ENCODE results near the gene PCSK6.
"Not testable (repeated sequence)": the region's sequence is repeated elsewhere in the genome, so short reads cannot be mapped to it uniquely, and the experiment has no call there.

The PCSK6 gene

DNA sequence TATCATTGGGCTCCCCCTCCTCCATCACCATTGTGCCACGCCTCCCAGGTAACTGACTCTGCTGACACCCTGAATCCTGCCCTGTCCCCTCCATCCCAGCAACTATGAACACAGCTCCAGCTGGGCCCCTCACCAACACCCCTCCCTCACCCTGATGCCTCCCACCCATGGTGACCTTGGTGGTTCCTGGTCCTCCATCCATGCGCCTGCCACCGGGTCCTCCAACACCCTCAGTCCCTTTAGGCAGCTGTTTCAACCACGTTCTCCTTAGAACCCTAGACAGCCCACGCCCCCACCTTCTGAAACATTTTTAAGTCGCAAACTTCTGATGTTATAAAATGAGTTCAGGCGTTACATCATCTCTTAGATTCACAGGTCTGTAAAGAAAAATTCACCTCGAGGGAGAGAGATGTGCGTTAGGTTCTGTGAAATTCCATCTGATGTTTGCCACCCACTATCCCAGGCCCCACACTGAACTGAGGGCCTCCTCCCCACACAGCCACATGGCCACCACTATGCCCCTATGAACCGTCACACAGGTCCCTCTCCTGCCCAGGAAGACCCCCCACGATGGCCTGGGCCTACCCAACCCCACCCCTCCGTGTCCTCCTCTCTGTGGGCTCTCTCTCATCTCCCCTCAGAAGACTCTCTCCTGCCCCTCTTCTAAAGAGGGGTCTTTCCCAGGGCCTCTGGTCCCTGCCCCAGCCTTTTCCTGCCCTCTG is 29.8 kb downstream of the PCSK6 start:
- no peak for DNase-seq

DNA sequence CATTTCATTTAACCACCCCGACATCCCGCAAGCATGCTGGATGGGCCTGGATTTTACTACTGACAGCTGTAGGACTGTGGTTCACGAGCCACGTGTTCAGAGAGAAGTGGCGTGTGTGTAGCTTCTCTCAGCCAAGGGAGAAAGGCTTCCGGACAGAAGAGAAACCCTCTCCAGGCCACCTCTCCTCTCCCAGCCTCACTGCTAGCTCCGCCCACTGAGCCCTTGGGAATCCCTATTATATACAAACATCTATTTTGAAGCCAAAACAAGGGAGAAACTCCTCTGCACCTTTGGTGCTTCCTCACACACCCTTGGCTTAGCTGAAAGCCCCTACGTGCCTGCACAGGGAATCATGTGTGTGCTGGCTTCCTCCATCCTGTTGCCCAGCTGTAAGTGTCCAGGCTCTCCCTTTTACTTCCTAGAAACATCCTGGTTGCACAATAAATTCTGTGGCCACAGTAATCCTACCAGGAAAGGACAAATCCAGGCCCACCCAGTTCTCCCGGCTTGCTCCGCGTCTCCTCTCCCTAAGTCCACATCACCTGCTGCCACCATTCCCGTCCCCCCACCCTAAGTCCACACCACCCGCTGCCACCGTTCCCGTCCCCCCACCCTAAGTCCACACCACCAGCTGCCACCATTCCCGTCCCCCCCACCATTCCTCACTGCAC is 30.5 kb downstream of the PCSK6 start:
- no peak for DNase-seq

DNA sequence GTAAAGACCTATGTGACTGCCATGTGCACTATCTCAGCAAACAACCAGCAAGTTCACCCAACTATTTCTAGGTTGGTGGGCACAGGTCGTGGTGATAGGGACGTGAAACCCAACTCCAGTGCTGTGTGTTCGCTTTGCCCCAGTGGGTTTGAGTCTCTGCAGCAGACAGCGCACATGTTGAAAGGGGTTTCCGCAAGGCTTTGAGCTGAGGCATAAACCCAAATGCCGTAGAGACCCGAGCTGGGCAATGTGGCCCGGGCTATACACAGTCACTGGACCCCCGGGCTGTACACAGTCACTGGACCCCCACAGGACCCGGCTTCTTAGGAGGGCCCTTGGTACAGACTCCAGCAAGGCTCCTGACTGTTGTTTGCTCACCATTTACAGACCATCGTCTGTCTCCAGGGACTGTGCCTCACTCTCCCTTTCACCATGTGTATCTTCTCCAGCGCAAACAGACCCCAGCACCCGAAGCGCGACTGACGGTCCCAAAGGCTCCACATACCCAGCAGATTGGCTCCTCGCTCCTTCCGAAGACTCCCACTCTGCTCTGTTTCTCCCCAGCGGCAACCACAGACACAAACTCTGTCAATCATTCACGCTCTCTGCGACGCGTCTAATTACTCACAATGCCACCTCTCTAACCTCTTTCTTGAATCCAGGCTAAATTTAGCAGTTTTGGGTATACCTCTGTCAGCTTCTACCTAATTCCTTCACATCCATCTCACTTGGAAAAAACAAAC is 31.2 kb downstream of the PCSK6 start:
- no peak for DNase-seq

DNA sequence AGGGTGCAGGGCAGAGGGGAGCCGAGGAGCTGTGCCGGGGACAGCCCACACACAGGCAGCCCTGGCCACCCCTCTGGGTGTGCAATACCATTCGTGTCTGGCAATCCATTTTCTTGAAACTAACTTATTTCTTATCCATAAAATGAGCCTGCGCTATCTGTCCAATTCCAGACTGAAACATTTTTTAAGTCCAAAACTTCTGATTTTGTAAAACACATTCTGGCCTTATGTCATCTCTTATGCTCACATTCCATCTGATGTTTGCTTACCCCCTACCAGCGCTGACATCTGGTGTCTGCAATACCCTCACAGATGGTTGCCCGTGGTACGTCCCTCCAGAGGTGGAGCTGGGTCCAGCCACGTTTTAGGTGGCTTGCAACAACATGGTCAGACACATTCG is 31.8 kb downstream of the PCSK6 start:
- peak; percentile 34 for DNase-seq

DNA sequence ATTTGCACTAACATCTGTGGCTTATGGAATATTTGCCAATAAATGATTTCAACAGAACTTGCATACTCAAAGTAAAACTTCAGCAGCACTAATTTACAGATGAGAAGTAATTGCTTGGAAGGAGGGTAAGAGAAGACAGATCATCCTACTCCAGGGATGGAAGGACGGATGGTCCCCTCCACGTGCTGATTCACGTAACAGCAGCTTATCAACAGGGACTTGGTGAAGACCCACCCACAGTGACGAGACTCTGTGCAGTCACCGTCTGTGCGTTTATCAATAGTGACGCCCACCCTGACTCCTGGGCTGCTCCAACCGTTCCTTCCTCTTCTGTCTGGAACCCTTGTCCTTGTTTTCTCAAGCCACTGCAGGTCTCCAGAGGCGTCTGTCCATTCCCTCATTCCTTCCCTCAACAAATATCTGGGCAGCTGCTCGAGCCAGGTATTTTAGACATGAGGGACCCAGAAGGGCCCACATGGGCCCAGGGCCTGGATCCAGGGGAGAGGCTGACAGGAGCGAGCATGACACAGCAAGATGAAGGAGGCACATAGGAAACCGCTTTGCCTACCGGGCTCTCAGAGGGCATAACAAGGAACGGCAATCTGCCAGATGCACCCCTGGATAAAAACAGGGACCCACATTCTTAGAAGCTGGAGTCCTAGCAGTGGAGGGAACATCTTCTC is 33.3 kb downstream of the PCSK6 start:
- DNase-seq: no peak

DNA sequence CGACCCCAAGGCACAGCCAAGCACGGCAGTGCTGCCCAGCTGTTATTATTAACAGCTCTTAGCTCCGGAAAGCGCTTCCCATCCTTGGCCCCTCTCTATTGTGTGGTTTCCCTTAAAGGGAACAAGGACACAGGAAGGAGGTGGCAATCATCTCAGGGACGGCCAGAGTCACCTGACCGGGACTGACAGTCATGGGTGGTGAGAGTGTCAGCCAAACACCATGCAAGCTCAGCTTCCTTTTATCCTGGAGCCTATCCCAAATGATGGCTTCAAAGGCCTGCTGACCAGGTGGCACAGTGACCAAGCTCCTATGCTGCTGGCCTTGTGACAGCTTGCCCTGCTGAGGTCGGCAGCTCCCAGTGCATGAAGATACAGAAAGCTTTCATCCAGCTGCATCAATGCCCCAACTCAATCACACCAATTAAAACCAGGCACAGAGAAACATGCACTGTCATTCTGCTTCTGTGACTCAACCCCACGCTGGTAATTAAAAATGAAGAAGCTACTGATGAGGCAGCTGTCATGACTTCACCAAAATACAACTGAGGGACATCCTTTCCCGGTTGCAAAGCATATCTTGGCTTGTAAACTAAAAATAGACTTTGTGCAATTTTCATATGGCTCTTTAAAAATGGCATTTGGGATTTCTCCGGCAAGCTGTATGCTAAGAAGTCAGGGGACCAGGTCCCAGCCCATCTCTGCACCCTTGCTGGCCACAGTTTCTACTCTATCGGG is 34.0 kb downstream of the PCSK6 start:
- peak; percentile 49 for DNase-seq

DNA sequence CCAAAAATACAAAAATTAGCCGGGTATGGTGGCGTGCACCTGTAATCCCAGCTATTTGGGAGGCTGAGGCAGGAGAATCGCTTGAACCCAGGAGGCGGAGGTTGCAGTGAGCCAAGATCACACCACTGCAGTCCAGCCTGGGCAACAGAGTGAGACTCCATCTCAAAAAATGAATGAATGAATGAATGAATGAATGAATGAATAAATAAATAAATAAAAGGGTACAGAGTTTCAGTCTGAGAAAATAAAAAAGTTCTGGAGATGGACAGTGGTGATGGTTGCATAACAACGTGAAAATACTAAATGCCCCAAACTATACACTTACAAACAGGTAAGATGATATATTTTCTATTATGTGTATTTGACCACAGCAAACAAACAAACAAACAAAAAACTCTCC is 34.7 kb downstream of the PCSK6 start:
- DNase-seq: not testable (repeated sequence)

DNA sequence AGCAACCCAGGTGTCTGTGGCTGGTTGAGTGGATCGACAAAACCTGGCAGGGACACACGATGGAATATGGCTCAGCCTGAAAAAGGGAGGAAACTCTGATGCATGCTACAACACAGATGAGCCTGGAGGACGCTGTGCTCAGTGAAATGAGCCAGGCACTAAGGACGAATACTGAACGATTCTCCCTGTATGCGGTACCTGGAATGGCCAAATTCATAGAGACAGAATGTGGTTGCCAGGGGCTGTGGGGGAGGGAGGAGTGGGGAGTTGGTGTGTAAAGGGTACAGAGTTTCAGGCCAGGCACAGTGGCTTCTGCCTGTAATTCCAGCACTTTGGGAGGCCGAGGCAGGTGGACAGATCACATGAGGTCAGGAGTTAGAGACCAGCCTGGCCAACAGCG is 35.1 kb downstream of the PCSK6 start:
- no peak for DNase-seq

DNA sequence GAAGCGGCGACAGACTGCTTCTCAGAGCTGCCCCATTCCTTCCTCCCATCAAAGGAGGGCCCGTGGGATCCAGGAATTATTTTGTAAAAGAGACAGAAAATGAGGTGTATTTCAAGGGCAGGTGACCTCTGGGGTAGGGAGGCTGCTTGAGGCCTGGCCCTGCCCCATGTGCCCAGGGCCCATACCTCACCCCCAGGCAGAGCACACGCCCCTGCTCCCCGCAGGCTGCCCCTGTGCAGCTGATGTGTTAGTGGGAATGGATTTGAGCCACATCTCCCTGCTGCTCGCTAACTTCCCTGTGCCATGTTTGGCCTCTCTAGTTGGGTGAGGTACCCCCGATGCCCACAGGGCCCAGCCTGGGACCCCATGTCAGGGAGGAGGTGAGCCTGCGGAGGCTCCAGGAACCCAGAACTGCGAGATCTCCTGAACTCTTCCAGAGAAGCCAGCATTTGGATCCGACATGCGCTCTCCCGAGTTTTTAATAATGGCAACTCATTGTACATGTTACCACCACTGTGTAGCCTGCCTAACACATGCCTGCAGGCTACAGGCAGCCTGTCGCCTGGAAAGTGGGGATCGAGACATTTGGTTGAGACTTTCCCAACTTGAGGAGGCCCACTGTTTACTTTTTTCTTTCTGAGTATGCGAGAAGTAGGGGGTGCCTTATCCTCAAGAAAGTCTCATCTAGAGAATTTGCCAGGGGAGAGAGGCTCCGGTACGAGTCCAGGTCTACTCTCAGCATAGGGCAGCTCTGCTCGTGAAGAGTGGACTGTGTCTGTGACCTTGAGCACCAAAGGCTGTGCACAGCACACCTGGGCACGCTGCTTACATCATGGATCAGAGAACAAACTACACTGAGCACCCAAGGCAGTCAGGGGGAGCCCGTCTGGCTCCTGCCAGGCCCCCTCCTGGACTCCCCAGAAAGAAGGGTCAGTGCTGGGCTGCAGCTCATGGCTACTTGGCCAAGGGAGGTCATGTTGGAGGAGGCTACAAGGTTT is 36.1 kb downstream of the PCSK6 start:
- no peak for DNase-seq

DNA sequence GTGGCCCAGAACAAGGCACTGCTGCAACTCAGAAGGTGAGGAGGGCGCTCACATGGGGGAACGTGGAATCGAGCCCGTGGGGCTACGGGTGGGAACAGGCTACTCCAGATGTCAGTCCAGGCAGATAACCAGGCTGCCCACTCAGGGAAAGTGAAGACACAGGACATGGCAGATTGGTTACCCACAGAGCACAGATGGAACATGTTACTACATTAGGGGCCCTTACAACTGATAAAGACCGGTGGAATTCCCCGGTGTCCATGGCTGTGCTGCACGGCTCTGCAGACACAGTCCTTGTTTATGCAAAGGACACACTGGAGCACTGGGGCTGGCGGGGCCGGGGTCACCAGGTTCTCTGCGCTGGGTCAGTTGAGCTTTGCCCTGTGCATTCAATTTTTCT is 36.9 kb downstream of the PCSK6 start:
- no peak for DNase-seq

DNA sequence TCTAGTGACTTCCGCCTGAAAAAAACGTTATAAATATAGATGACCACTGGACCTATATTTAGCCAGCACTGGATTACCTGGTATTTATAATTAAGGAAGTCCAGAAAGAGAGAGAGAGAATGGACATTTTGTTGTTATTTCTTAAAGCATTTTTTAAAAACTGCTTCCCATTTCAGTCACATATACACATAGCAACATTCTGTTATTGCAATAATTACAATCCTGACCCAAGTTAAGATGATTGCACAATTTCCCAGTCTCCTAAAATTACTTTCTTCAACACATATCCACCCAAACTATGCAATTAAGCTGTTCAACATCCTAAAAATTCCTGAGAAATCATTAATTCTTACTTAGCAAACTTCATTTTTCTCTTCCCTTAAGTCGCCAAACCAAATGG is 37.7 kb downstream of the PCSK6 start:
- DNase-seq: no peak

DNA sequence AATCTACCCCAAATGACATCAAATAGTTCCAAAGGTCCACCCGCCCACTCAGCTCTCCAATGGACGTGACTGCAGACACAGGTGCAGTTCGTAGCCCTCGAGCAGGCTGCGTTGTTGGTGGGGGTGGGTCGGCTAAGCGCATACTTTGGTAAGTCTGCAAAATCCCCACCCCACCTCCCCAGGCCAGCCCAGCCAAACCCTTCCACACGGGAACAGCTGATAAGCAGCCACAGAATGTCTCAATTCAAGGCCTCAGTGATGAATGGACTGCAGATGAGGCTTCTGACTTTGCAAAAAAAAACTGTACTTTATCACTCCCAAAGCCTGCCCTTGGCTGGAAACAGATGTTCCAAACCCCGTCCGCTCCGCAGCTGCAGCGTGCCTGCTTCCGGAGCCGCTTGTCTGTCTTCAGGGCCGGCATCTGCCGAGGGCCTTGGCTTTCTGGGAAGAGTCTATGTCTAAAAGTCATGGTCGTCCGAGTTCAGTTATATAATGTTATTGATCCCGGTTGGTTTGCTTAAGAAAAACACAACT is 38.2 kb downstream of the PCSK6 start:
- DNase-seq: no peak

DNA sequence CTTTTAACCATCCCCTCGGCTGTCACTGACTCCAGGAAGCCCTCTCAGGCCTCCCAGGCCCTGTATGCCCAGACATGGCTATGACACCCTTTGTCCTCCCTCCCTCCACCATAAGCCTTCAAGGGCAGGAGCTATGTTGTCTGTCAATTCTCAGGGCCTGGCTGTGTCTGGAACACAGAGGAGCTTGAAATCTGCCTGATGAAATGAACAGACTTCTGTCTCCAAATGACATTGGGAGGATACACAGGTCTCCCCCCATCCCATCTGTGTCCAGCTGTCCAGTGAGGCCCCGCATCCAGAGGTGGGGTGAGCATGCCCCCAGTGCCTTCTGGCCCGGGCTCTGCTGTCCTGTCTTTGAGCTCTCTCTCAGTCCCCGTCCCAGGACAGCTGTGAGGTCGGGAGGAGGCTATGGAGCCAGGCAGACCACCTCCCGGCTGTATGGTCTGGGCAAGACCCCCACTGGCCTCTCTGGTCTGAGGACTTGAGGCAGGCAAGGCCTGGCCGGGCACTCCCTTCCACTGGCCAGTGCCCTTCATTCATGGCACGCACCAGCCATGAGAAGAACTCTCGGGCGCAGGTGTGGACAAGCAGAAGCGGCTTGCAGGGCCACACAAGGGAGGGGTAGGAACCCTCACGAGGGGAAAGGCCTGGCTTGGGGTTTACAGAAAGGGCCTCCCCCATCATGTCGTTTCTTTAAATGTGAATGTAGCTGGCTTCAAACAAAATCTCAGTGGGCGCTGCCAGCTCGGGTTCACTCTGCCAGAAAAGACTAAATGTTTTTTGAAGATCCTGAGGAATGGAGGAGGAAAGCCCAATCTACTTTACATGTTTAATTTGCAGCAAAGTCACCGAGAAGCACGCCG is 38.9 kb downstream of the PCSK6 start:
- no peak for DNase-seq

DNA sequence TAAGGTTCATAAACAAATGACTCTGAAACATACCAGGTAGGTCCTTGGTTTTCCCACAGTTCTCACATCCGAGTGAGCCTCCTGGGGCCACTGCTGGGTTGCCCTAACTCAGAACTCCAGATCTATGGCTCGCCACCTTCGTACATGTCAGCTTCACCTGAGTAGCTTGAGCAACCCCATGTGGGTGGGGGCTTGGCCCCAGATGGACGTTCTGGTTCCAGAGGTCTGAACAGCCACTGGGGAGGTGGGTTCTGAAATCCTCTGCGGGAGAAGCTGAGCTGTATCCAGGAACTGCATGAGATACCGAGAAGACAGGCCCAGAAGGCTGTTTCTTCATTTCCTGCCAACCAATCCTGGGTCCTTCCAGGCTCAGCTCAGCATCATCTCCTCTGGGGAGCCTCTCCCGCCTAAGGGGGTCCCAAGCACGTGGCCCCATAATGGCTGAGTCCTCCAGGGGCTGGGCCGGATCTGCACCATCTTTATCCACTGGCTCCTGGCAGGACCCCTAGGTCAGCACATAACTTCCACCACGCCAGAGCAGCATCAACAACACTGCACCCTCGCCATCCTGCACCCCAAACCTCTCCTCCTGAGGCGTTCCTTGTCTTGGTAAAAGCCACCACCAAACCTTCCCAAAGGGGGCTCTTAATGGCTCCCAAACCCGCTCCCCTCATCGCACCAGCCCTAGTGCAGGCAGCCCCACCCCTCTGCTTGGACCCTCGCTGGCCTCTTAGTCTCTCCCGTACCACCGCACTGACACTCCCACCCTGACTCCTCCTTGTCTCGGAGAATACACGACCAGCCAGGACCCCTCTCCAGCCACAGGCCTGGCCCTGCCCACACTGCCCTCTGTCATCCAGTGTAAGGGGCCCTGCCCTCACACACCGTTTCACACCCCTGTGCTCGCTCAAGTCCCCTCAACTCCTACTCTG is 39.8 kb downstream of the PCSK6 start:
- no peak for DNase-seq

DNA sequence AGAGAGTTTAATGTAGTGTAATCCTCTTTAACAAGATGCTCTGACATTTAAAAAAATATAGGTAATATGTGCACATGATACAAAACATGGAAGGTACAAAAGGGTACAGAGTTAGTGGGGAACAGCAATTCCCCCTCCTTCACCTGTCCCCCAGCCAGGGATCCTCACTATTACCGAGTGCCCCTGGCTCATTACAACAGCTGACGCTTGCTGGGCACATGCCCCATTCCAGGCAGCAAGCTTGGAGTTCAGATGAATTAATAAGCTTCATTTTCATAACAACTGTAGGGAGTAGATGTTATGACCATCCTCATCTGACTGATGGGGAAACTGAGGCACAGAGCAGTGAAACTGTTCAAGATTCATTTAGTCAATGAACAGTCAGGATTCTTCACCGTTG is 41.2 kb downstream of the PCSK6 start:
- DNase-seq: no peak

DNA sequence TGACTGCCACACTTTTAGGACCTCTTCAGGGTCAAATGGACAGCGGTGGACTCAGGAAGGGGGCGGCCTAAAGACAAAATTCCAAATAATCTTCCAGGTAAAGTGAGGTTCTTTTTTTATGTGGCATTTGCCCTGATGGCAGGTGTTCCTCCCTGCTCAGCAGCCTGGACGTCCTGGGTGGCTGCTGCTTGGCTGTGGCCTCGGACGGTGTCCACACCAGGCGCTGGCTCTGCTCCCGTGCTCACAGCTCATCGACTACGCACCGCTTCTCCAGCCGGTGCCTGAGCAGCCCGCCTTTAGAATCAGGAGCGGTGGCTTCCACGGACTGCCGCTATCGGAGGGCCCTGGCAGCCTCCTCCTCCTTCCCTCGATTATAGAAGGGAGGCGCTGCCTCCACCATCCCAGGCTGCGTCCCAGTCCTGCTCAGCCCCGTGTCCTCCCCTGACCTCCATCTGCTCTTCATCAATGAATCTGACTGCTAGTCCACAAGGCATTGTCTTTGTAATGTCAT is 41.9 kb downstream of the PCSK6 start:
- DNase-seq: no peak

DNA sequence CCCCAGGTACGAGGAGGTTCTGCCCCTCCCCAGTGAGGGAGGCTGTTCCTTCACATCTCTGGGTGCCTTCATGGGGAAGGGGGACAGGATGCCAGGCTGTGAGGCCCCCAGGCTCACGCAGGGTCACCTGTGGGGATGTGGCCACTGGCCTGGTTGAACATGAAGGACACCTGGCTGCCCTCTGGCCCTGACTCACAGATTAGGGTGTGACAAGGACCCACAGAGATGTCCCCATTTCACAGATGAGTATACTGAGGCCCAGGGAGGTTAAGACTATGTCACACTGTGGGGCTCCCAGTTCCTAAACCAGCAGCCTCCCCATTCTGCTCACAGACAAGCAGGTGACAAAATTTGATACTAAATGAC is 42.4 kb downstream of the PCSK6 start:
- no peak for DNase-seq

DNA sequence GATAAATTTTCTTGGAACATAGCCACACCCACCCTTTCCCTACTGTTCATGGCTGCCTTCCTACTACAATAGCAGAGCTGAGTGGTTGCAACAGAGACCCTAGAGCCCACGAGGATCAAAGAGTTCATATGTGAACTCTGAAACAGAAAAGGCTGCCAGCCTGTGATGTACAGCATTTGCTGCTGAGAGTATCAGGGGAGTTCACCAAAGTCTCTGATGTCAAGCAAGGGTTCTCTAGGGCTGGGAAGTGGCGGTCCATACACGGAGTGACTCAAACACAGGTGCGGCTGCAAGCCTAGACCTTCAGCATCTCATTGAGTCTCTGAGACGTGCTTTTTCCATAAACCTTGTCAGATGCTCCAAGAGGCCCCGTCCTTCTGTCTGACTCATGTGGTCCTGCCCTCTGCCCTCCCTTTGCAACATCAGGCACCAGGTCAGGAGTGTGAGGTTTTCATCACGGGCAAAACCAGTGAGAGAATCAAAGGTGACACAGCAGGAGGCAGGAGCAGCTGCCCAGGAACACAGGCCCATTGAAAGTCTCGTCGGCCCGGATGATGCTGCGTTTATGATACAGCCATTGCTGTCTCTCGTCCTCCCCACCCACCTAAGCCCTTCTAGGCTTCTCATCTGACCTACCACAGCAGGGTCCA is 42.9 kb downstream of the PCSK6 start:
- DNase-seq: no peak

All from fibroblast of skin of scalp (primary cell).